Measurements from ENCODE around the gene KRT20.

KRT20 gene

GRCh38 chr17:40850293-40850972 is 34.6 kb downstream of the KRT20 start:
- DNase-seq, result no peak

GRCh38 chr17:40849723-40850122 is 35.3 kb downstream of the KRT20 start:
- no peak for DNase-seq

GRCh38 chr17:40848583-40849235 is 36.3 kb downstream of the KRT20 start:
- DNase-seq, result no peak

- no peak for DNase-seq
These were observed 38.4 kb downstream of the KRT20 start for GRCh38 chr17:40846515-40847144.

GRCh38 chr17:40844671-40845107 is 40.4 kb downstream of the KRT20 start:
- DNase-seq, result no peak

GRCh38 chr17:40843242-40843641 is 41.8 kb downstream of the KRT20 start:
- no peak for DNase-seq

- DNase-seq, result no peak
These were observed 43.8 kb downstream of the KRT20 start for GRCh38 chr17:40841246-40841645.

- no peak for DNase-seq
These were observed 45.8 kb downstream of the KRT20 start for GRCh38 chr17:40839194-40839593.

GRCh38 chr17:40836020-40836419 is 49.0 kb downstream of the KRT20 start:
- DNase-seq, result no peak

GRCh38 chr17:40833882-40834281 is 51.2 kb downstream of the KRT20 start:
- no peak for DNase-seq

GRCh38 chr17:40832840-40833239 is 52.2 kb downstream of the KRT20 start:
- DNase-seq, result no peak

GRCh38 chr17:40830085-40830776 is 54.8 kb downstream of the KRT20 start:
- no peak for DNase-seq

- DNase-seq, result no peak
These were observed 56.5 kb downstream of the KRT20 start for GRCh38 chr17:40828454-40829044.

GRCh38 chr17:40827746-40828453 is 57.1 kb downstream of the KRT20 start:
- no peak for DNase-seq

Measured in activated CD4-positive, CD25-positive, alpha-beta regulatory T cell treated with anti-CD3 and anti-CD28 coated beads, Interleukin-2, amount 50 U/mL, for 72 hours (primary cell).